HepG2 (cell line): Measurements from ENCODE around the gene GMCL2. TPM values are rescaled to one million over a fixed set of nuclear protein-coding genes. Genes with fewer than 3 reads are reported as not detected.

Experiments
- ATAC-seq: fragments of 200-7000 bp; cut with Tn5 transposase; 3 replicates; pipeline ENCODE4 v1.9.1; 2020; ENCODE audit warnings: mild to moderate bottlenecking, moderate library complexity
- BruUV-seq: library from RNA; stranded (reverse); fragments of 400-500 nt; replicated peaks from 2 replicates; lab custom pipeline; 2021; lab: Mats Ljungman, UMichigan
- CTCF ChIA-PET: fragments of 300-600 bp; formaldehyde crosslinking; extraction: SDS; loops from one replicate; lab custom pipeline; 2021; ENCODE audit warnings: low total read pairs, inconsistent platforms, low intra/inter-chr PET ratio; lab: Yijun Ruan, JAX
- POLR2A ChIA-PET: fragments of 350-600 bp; sonication (Branson Sonifier 250); formaldehyde crosslinking; loops from one replicate; lab custom pipeline; 2020; ENCODE audit warnings: antibody characterized with exemption, inconsistent platforms; lab: Yijun Ruan, JAX
- DNase-seq: peaks from one replicate; pipeline ENCODE4 v3.0.0-alpha.2; 2015; ENCODE audit warnings: low spot score
- FAIRE-seq: peaks from 3 replicates; lab custom pipeline; 2011; peaks lifted over from hg19 to GRCh38; lab: Jason Lieb, UNC
- H2AFZ ChIP-seq: one replicate; pipeline ENCODE4 v1.6.1; 2011; ENCODE audit warnings: low read length, inconsistent platforms
- H3K27ac ChIP-seq: fragments of 300-600 bp; 3 replicates; pipeline ENCODE4 v1.8.0; 2011; ENCODE audit warnings: mixed run types, mild to moderate bottlenecking, mixed read lengths, low read length, inconsistent platforms; ENCODE audit not compliant: insufficient read depth; ENCODE audit errors: extremely low read length
- H3K27me3 ChIP-seq, 2 experiments: fragments of 200-600 bp in 1 of 2; 2 replicates in 1 of 2; 3 replicates in 1 of 2; pipeline versions ENCODE4 v1.6.0 to v1.8.0; 2011; ENCODE audit warnings: low read length in 2 of 2, mild to moderate bottlenecking in 2 of 2, moderate library complexity in 2 of 2, inconsistent platforms in 1 of 2; ENCODE audit not compliant: insufficient read depth in 2 of 2, control insufficient read depth in 1 of 2
- H3K36me3 ChIP-seq, 2 experiments: fragments of 200-600 bp in 1 of 2; replicated peaks in 1 of 2; 2 replicates in 1 of 2; 3 replicates in 1 of 2; pipeline versions ENCODE4 v1.5.1 to v1.8.0; 2011; ENCODE audit warnings: low read length in 2 of 2, inconsistent platforms in 1 of 2; ENCODE audit not compliant: insufficient read depth in 2 of 2, control insufficient read depth in 1 of 2
- H3K4me1 ChIP-seq: 2 replicates; pipeline ENCODE4 v1.5.1; 2012; ENCODE audit warnings: low read length, inconsistent platforms; ENCODE audit not compliant: insufficient read depth
- H3K4me2 ChIP-seq: 2 replicates; pipeline ENCODE4 v1.6.0; 2011; ENCODE audit warnings: low read depth, low read length, inconsistent platforms
- H3K4me3 ChIP-seq, 3 experiments: fragments of 200-600 bp in 1 of 3; sonication (generic), shearing (Covaris generic) in 1 of 3; replicated peaks in 1 of 3; 2 replicates each; pipeline ENCODE4 v1.5.1; 2011 to 2016; ENCODE audit warnings: low read length in 3 of 3, inconsistent platforms in 2 of 3, low read depth in 2 of 3, mild to moderate bottlenecking in 2 of 3, control low read depth in 1 of 3, mixed read lengths in 1 of 3; ENCODE audit not compliant: insufficient read depth in 1 of 3
- H3K79me2 ChIP-seq: one replicate; pipeline ENCODE4 v1.6.1; 2011; ENCODE audit warnings: low read length, inconsistent platforms; ENCODE audit not compliant: insufficient read depth
- H3K9ac ChIP-seq: 2 replicates; pipeline ENCODE4 v1.6.0; 2011; ENCODE audit warnings: mild to moderate bottlenecking, low read depth, low read length, inconsistent platforms; ENCODE audit not compliant: insufficient read depth
- H3K9me3 ChIP-seq: 2 replicates; pipeline ENCODE4 v1.5.1; 2012; ENCODE audit warnings: mild to moderate bottlenecking, low read length
- H4K20me1 ChIP-seq: 2 replicates; pipeline ENCODE4 v1.6.0; 2011; ENCODE audit warnings: inconsistent platforms, mild to moderate bottlenecking, low read length, moderate library complexity; ENCODE audit not compliant: insufficient read depth
- ARID2 ChIP-seq: sonication (generic); formaldehyde crosslinking; IDR thresholded peaks from 2 replicates; pipeline ENCODE4 v1.8.1; 2022; ENCODE audit warnings: mild to moderate bottlenecking, missing genetic modification reagents, borderline replicate concordance
- ARNT2 ChIP-seq: sonication (generic); formaldehyde crosslinking; IDR thresholded peaks from 2 replicates; pipeline ENCODE4 v1.8.0; 2022; ENCODE audit warnings: mild to moderate bottlenecking, low read depth, missing genetic modification reagents, moderate library complexity
- CHD4 ChIP-seq: fragments of 200-600 bp; sonication (generic); IDR thresholded peaks from 2 replicates; pipeline ENCODE4 v1.7.0; 2017; ENCODE audit warnings: mild to moderate bottlenecking, low read length, borderline replicate concordance
- EED ChIP-seq: sonication (generic); formaldehyde crosslinking; IDR thresholded peaks from 2 replicates; pipeline ENCODE4 v1.5.0; 2020; ENCODE audit warnings: mild to moderate bottlenecking, missing genetic modification reagents
- ETV5 ChIP-seq: IDR thresholded peaks from 2 replicates; pipeline ENCODE4 v1.6.1; 2018; ENCODE audit warnings: missing biosample characterization, missing genetic modification reagents, inconsistent platforms, borderline replicate concordance
- KDM5A ChIP-seq: fragments of 200-600 bp; sonication (generic); IDR thresholded peaks from 2 replicates; pipeline ENCODE4 v1.7.0; 2018; ENCODE audit warnings: antibody characterized with exemption, mild to moderate bottlenecking, low read length, borderline replicate concordance
- KLF13 ChIP-seq: sonication (generic); formaldehyde crosslinking; IDR thresholded peaks from 2 replicates; pipeline ENCODE4 v1.4.0; 2020; ENCODE audit warnings: mild to moderate bottlenecking, missing genetic modification reagents
- PAWR ChIP-seq: sonication (generic); formaldehyde crosslinking; IDR thresholded peaks from 2 replicates; pipeline ENCODE4 v1.4.0; 2020; ENCODE audit warnings: missing genetic modification reagents, mild to moderate bottlenecking, borderline replicate concordance
- SP4 ChIP-seq: sonication (generic); formaldehyde crosslinking; IDR thresholded peaks from 2 replicates; pipeline ENCODE4 v1.8.1; 2023; ENCODE audit warnings: mild to moderate bottlenecking, missing genetic modification reagents
- TSC22D2 ChIP-seq: sonication (generic); formaldehyde crosslinking; IDR thresholded peaks from 2 replicates; pipeline ENCODE4 v1.5.1; 2020; ENCODE audit warnings: missing genetic modification reagents, mild to moderate bottlenecking, borderline replicate concordance
- ZNF143 ChIP-seq: sonication (generic); formaldehyde crosslinking; IDR thresholded peaks from 2 replicates; pipeline ENCODE4 v1.4.0; 2020; ENCODE audit warnings: missing genetic modification reagents
- ZNF232 ChIP-seq: sonication (generic); formaldehyde crosslinking; IDR thresholded peaks from 2 replicates; pipeline ENCODE4 v1.4.0; 2020; ENCODE audit warnings: missing genetic modification reagents, borderline replicate concordance
- ZNF674 ChIP-seq: sonication (generic); formaldehyde crosslinking; IDR thresholded peaks from 2 replicates; pipeline ENCODE4 v1.5.0; 2020; ENCODE audit warnings: low read depth, mild to moderate bottlenecking, missing genetic modification reagents
- ZNF780A ChIP-seq: sonication (generic); formaldehyde crosslinking; IDR thresholded peaks from 2 replicates; pipeline ENCODE4 v1.8.0; 2022; ENCODE audit warnings: mild to moderate bottlenecking, missing genetic modification reagents, moderate library complexity
- ZZZ3 ChIP-seq: sonication (generic); formaldehyde crosslinking; IDR thresholded peaks from 2 replicates; pipeline ENCODE4 v1.4.0; 2020; ENCODE audit warnings: missing genetic modification reagents, mild to moderate bottlenecking, borderline replicate concordance
- WGBS: methylation state at CpG from one replicate; pipeline ENCODE4 v1.1.6; 2017; ENCODE audit warnings: low lambda C conversion rate; 5-methylcytosine and 5-hydroxymethylcytosine counted together
- in situ Hi-C: cut with HindIII; loops from 2 replicates; pipeline ENCODE4 v1.10.0; 2017; ENCODE audit warnings: low pct_unique_long_range_greater_than_20kb; ENCODE audit not compliant: extremely low pct_ligation_motif_present
- intact Hi-C: fragments of 100-400 bp; cut with micrococcal nuclease; formaldehyde crosslinking; loops from one replicate; pipeline ENCODE4 v1.10.0; 2022; ENCODE audit not compliant: unreplicated experiment
- polyA plus RNA-seq, 8 experiments: library from polyadenylated mRNA; depleted of rRNA in 3 of 8; stranded (reverse) in 7 of 8; unstranded in 1 of 8; fragments of >200 nt; fragmentation: Illumina TruSeq in 4 of 8; extraction: Trizol in 4 of 8; gene quantifications; 2 replicates each; pipeline versions ENCODE4 v1.2.1 to v1.2.3, GENCODE V29; 2011 to 2016; ENCODE audit warnings: low read depth in 4 of 8, missing spikeins in 1 of 8, mixed read lengths in 1 of 8; ENCODE audit not compliant: insufficient read depth in 1 of 8
- total RNA-seq, 5 experiments: library from RNA; depleted of rRNA; stranded (reverse); fragments of >200 nt; fragmentation: Illumina TruSeq; extraction: Trizol; gene quantifications; 2 replicates each; pipeline ENCODE4 v1.2.3, GENCODE V29; 2016; ENCODE audit warnings: low read depth in 1 of 5
- TF ChIP-seq, protein P1 (sequence below): sonication (generic); formaldehyde crosslinking; IDR thresholded peaks from 2 replicates; pipeline ENCODE4 v1.4.0; 2020; ENCODE audit warnings: low read depth, mild to moderate bottlenecking, missing genetic modification reagents
- TF ChIP-seq, protein P2 (sequence below): sonication (generic); formaldehyde crosslinking; IDR thresholded peaks from 2 replicates; pipeline ENCODE4 v1.4.0; 2020; ENCODE audit warnings: mild to moderate bottlenecking, missing genetic modification reagents

GMCL2 gene
- total and polyA plus RNA-seq, 2 of the 13 experiments (the other 11 are each of a cell fraction or from before 2014, with no cell fraction given): 0.03 TPM; not detected in 1

DNA sequence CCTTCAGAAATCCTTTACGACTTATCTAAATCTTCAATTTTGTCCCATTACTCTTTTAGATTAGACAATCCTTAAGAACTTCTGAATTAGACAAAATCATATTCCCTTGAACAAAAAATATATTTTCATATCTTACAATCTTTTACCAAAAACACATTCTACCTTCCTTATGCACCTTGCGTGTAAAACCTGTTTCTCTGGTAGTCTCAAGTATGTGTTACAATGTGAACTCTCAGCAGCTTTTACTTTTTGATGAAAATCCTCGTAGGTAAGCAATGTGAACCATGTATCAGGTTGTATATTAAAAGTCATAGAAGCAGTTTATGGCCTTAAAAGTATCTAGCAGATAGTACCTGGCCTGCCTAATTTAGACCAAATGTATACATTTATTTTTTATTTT is 12.7 kb downstream of the GMCL2 start:
- DNase-seq (no peak), ATAC-seq (no peak), FAIRE-seq (no peak)
- in situ Hi-C loops (no loop called here), intact Hi-C loops (no loop called here)
- POLR2A ChIA-PET: no interaction called here
- Histone ChIP-seq H3K27me3 (peaks cover 0 to 5% of the 10 kb centered on the region in 2 experiments; a peak in 1 of 5 replicates), H4K20me1 (no peaks in the 10 kb centered on the region), H3K4me3 (no peak overlapping the region), H3K9ac (no peak overlapping the region), H2AFZ (no peak overlapping the region), H3K4me1 (no peaks in the 10 kb centered on the region), H3K9me3 (no peaks in the 10 kb centered on the region), H3K36me3 (no peaks in the 10 kb centered on the region), H3K27ac (no peak overlapping the region), H3K79me2 (no peaks in the 10 kb centered on the region), H3K4me2 (no peak overlapping the region)
- BruUV-seq: no TSS peak
- CTCF ChIA-PET: no interaction called here
- WGBS: 65% methylated on average over 3 of the region's 3 CpGs
- TF ChIP-seq CHD4: no peak
- no peak for TF ChIP-seq ZNF780A (CRISPR knock-in tag)
- no peak for TF ChIP-seq SP4 (CRISPR knock-in tag)
- TF ChIP-seq ZNF143: no peak
- no peak for TF ChIP-seq PAWR (CRISPR knock-in tag)

DNA sequence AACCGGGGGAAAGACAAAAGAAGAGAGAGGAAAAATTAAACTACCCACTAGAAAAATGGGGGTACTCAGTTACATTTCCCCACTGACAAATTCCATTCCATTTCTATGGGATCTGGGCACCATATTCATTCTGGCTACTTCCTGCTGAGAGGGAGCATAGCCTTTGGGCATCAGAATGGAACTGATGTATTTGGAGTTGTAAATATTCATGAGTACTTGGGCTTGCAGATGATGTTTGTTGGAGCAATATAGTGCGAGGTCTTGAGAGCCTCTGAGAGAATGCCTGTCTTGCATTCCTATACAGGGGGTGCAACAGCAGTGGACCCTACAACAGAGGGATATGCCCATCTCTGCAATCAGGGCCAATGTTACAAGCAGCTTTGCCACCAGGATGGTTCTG is 16.7 kb downstream of the GMCL2 start:
- TF ChIP-seq TSC22D2 (CRISPR knock-in tag): no peak
- TF ChIP-seq KDM5A: no peak
- TF ChIP-seq ZNF232 (CRISPR knock-in tag): no peak
- TF ChIP-seq ARNT2 (CRISPR knock-in tag): no peak
- no peak for TF ChIP-seq ZNF674
- no peak for TF ChIP-seq EED (CRISPR knock-in tag)
- no peak for TF ChIP-seq ZZZ3 (CRISPR knock-in tag)
- no peak for TF ChIP-seq ETV5 (CRISPR knock-in tag)
- TF ChIP-seq, protein P1, sequence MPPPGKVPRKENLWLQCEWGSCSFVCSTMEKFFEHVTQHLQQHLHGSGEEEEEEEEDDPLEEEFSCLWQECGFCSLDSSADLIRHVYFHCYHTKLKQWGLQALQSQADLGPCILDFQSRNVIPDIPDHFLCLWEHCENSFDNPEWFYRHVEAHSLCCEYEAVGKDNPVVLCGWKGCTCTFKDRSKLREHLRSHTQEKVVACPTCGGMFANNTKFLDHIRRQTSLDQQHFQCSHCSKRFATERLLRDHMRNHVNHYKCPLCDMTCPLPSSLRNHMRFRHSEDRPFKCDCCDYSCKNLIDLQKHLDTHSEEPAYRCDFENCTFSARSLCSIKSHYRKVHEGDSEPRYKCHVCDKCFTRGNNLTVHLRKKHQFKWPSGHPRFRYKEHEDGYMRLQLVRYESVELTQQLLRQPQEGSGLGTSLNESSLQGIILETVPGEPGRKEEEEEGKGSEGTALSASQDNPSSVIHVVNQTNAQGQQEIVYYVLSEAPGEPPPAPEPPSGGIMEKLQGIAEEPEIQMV (CRISPR knock-in tag): no peak
- TF ChIP-seq ARID2 (CRISPR knock-in tag): no peak
- TF ChIP-seq, protein P2, sequence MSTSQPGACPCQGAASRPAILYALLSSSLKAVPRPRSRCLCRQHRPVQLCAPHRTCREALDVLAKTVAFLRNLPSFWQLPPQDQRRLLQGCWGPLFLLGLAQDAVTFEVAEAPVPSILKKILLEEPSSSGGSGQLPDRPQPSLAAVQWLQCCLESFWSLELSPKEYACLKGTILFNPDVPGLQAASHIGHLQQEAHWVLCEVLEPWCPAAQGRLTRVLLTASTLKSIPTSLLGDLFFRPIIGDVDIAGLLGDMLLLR (CRISPR knock-in tag): no peak
- no peak for TF ChIP-seq KLF13
- 28% methylated on average over 2 of the region's 2 CpGs for WGBS
- no peak overlapping the region for H3K27ac ChIP-seq
- CTCF ChIA-PET: no interaction called here
- H3K36me3 ChIP-seq: no peaks in the 10 kb centered on the region
- no peak overlapping the region for H3K4me3 ChIP-seq
- no peak overlapping the region for H2AFZ ChIP-seq
- no peaks in the 10 kb centered on the region for H4K20me1 ChIP-seq
- H3K4me2 ChIP-seq: no peak overlapping the region
- in situ Hi-C loops: no loop called here
- POLR2A ChIA-PET: no interaction called here
- ATAC-seq (no peak), FAIRE-seq (no peak), DNase-seq (no peak)
- H3K4me1 ChIP-seq: no peaks in the 10 kb centered on the region
- no peak overlapping the region for H3K9ac ChIP-seq
- BruUV-seq: no TSS peak
- H3K27me3 ChIP-seq: peaks cover 2 to 15% of the 10 kb centered on the region in 2 experiments; a peak in 4 of 5 replicates
- intact Hi-C loops: no loop called here
- H3K79me2 ChIP-seq: no peaks in the 10 kb centered on the region
- no peaks in the 10 kb centered on the region for H3K9me3 ChIP-seq
